Keratinocyte (primary cell): ENCODE results near the gene ACSS1. TPM values are rescaled to one million over a fixed set of nuclear protein-coding genes. Genes with fewer than 3 reads are reported as not detected.

Experiments
- DNase-seq: peaks from one replicate; pipeline ENCODE4 v3.0.0-alpha.2; 2011; ENCODE audit warnings: low read depth, missing footprints, low spot score
- FAIRE-seq: peaks from 2 replicates; lab custom pipeline; 2011; peaks lifted over from hg19 to GRCh38; lab: Jason Lieb, UNC
- H2AFZ ChIP-seq: 2 replicates; pipeline ENCODE4 v1.6.0; 2012; ENCODE audit warnings: low read length, control low read depth, inconsistent platforms; ENCODE audit not compliant: control insufficient read depth
- H3K27ac ChIP-seq: 2 replicates; pipeline ENCODE4 v1.5.1; 2011; ENCODE audit warnings: low read length; ENCODE audit not compliant: control insufficient read depth, insufficient read depth
- H3K27me3 ChIP-seq: 3 replicates; pipeline ENCODE4 v1.6.0; 2011; ENCODE audit warnings: low read length; ENCODE audit not compliant: control insufficient read depth, insufficient read depth; ENCODE audit errors: extremely low read depth
- H3K36me3 ChIP-seq, 2 experiments: 2 replicates in 1 of 2; 3 replicates in 1 of 2; pipeline ENCODE4 v1.5.1; 2011; ENCODE audit warnings: low read length in 2 of 2, mild to moderate bottlenecking in 1 of 2; ENCODE audit not compliant: control insufficient read depth in 2 of 2, insufficient read depth in 2 of 2; ENCODE audit errors: extremely low read depth in 1 of 2
- H3K4me1 ChIP-seq: 3 replicates; pipeline ENCODE4 v1.5.1; 2011; ENCODE audit warnings: low read length; ENCODE audit not compliant: control insufficient read depth, insufficient read depth; ENCODE audit errors: extremely low read depth
- H3K4me2 ChIP-seq: 3 replicates; pipeline ENCODE4 v1.6.0; 2011; ENCODE audit warnings: low read depth, low read length; ENCODE audit not compliant: control insufficient read depth, insufficient read depth; ENCODE audit errors: extremely low read depth
- H3K4me3 ChIP-seq, 3 experiments: fragments of 200-600 bp in 1 of 3; sonication (generic) in 1 of 3; 2 replicates in 2 of 3; 3 replicates in 1 of 3; pipeline ENCODE4 v1.5.1; 2011 to 2016; ENCODE audit warnings: low read length in 3 of 3, mild to moderate bottlenecking in 3 of 3, control low read depth in 2 of 3, inconsistent platforms in 1 of 3, low read depth in 1 of 3, mixed read lengths in 1 of 3, mixed run types in 1 of 3, moderate library complexity in 1 of 3; ENCODE audit not compliant: control insufficient read depth in 2 of 3, insufficient read depth in 2 of 3; ENCODE audit errors: extremely low read depth in 1 of 3
- H3K79me2 ChIP-seq: 2 replicates; pipeline ENCODE4 v1.6.0; 2012; ENCODE audit warnings: low read length; ENCODE audit not compliant: control insufficient read depth, insufficient read depth
- H3K9ac ChIP-seq: 3 replicates; pipeline ENCODE4 v1.6.0; 2011; ENCODE audit warnings: low read length; ENCODE audit not compliant: control insufficient read depth, insufficient read depth; ENCODE audit errors: extremely low read depth
- H3K9me1 ChIP-seq: 3 replicates; pipeline ENCODE4 v1.6.0; 2011; ENCODE audit warnings: low read length; ENCODE audit not compliant: control insufficient read depth, insufficient read depth; ENCODE audit errors: extremely low read depth
- H3K9me3 ChIP-seq: 2 replicates; pipeline ENCODE4 v1.5.1; 2012; ENCODE audit warnings: low read depth, low read length; ENCODE audit not compliant: control insufficient read depth
- H4K20me1 ChIP-seq: 3 replicates; pipeline ENCODE4 v1.6.0; 2011; ENCODE audit warnings: low read length; ENCODE audit not compliant: control insufficient read depth, insufficient read depth; ENCODE audit errors: extremely low read depth
- CTCF ChIP-seq, 3 experiments: IDR thresholded peaks in 1 of 3; conservative IDR thresholded peaks in 1 of 3; optimal IDR thresholded peaks in 1 of 3; 2 replicates in 2 of 3; 3 replicates in 1 of 3; pipeline versions ENCODE3 to v1.5.1; 2011; ENCODE audit warnings: low read length in 3 of 3, mild to moderate bottlenecking in 3 of 3, moderate library complexity in 2 of 3, control low read depth in 1 of 3, inconsistent platforms in 1 of 3; ENCODE audit not compliant: insufficient read depth in 2 of 3; ENCODE audit errors: extremely low read depth in 1 of 3
- EZH2 ChIP-seq: IDR thresholded peaks from one replicate; pipeline ENCODE4 v1.6.1; 2012; ENCODE audit warnings: inconsistent platforms, mild to moderate bottlenecking, low read length, moderate library complexity
- dilution Hi-C: fragments of 300-500 bp; cut with MboI; formaldehyde crosslinking; loops from one replicate; pipeline ENCODE4 v1.7.0; 2020; ENCODE audit warnings: low sequenced_read_pairs; ENCODE audit not compliant: extremely low pct_ligation_motif_present
- polyA plus RNA-seq, 5 experiments: library from polyadenylated mRNA; depleted of rRNA in 3 of 5; stranded (reverse) in 3 of 5; stranded (forward) in 1 of 5; unstranded in 1 of 5; fragments of >200 nt; gene quantifications; 1 replicate in 1 of 5; 2 replicates in 3 of 5; 3 replicates in 1 of 5; pipeline versions ENCODE4 v1.2.1 to v1.2.3, GENCODE V29; 2011 to 2012; ENCODE audit warnings: missing spikeins in 2 of 5, low read depth in 1 of 5, low replicate concordance in 1 of 5

Gene ACSS1
- polyA plus RNA-seq, 1 donor (not counting 4 experiments of a cell fraction or from before 2014, with no cell fraction given): 1.5 TPM

- no peaks in the 10 kb centered on the region for H4K20me1 ChIP-seq
- peaks cover 16 to 36% of the 10 kb centered on the region in 2 experiments for H3K36me3 ChIP-seq
- no peak for DNase-seq
- H3K9ac ChIP-seq: no peak overlapping the region
- no peak overlapping the region for H3K4me3 ChIP-seq
- no peaks in the 10 kb centered on the region for H3K4me1 ChIP-seq
- no peaks in the 10 kb centered on the region for H3K79me2 ChIP-seq
- FAIRE-seq: no peak
- H3K27me3 ChIP-seq: no peaks in the 10 kb centered on the region
- H3K9me3 ChIP-seq: no peaks in the 10 kb centered on the region
- no peak overlapping the region for H2AFZ ChIP-seq
- H3K27ac ChIP-seq: no peak overlapping the region
- no peaks in the 10 kb centered on the region for H3K9me1 ChIP-seq
- H3K4me2 ChIP-seq: no peak overlapping the region
- dilution Hi-C loops: no loop called here
- TF ChIP-seq CTCF (optimal IDR thresholded peaks at IDR 0.05 in 1 of 3, IDR thresholded peaks at IDR 0.05 in 1 of 3, conservative IDR thresholded peaks at IDR 0.05 in 1 of 3; ENCODE audit: extremely low read depth in 1 of 3, insufficient read depth in 2 of 3, low read length in 3 of 3): no peak
- TF ChIP-seq EZH2: no peak
These were observed 92.6 kb downstream of the ACSS1 start for GRCh38 chr20:24965065-24965919.

GRCh38 chr20:24964506-24964840 is 93.5 kb downstream of the ACSS1 start:
- Histone ChIP-seq H3K4me2 (no peak overlapping the region), H3K9me3 (no peaks in the 10 kb centered on the region), H3K27ac (no peak overlapping the region), H4K20me1 (no peaks in the 10 kb centered on the region), H3K4me3 (no peak overlapping the region), H3K9me1 (no peaks in the 10 kb centered on the region), H3K36me3 (peaks cover 16 to 33% of the 10 kb centered on the region in 2 experiments), H3K4me1 (no peaks in the 10 kb centered on the region), H3K79me2 (no peaks in the 10 kb centered on the region), H3K27me3 (no peaks in the 10 kb centered on the region), H2AFZ (no peak overlapping the region), H3K9ac (no peak overlapping the region)
- no peak for TF ChIP-seq CTCF (optimal IDR thresholded peaks at IDR 0.05 in 1 of 3, IDR thresholded peaks at IDR 0.05 in 1 of 3, conservative IDR thresholded peaks at IDR 0.05 in 1 of 3; ENCODE audit: extremely low read depth in 1 of 3, insufficient read depth in 2 of 3, low read length in 3 of 3)
- no peak for TF ChIP-seq EZH2
- dilution Hi-C loops: no loop called here
- DNase-seq (no peak), FAIRE-seq (no peak)
